ENCODE measurements around the gene PSMA6.
A peak's percentile ranks its signal among the peaks of the same experiment; 100 is the strongest.
"Not testable (repeated sequence)": the region's sequence is repeated elsewhere in the genome, so short reads cannot be mapped to it uniquely, and the experiment has no call there.

PSMA6 gene

GRCh38 chr14:35292051-35292769 is at the start of gene PSMA6:
PSMA6 (plus strand) TSS chr14:35292382; CDS start chr14:35292477, 95 bp downstream.
- in situ Hi-C loops (cut with MboI; ENCODE audit: low pct_unique_long_range_greater_than_20kb, low sequenced_read_pairs) = no loop called here
- DNase-seq = peak; percentile 99

GRCh38 chr14:35242599-35243311 is 49.4 kb upstream of the PSMA6 start:
- in situ Hi-C loops (cut with MboI; ENCODE audit: low pct_unique_long_range_greater_than_20kb, low sequenced_read_pairs) = loop anchor here (25.0 kb wide), 1 partner anchor 170 kb away; the partner anchor contains the start of gene NFKBIA
- no peak for DNase-seq

- in situ Hi-C loops (cut with MboI; ENCODE audit: low pct_unique_long_range_greater_than_20kb, low sequenced_read_pairs) = loop anchor here (25.0 kb wide), 1 partner anchor 168 kb away; the partner anchor contains the start of gene NFKBIA
- no peak for DNase-seq
These were observed 48.2 kb upstream of the PSMA6 start for GRCh38 chr14:35243956-35244355.

- DNase-seq = no peak
- in situ Hi-C loops (cut with MboI; ENCODE audit: low pct_unique_long_range_greater_than_20kb, low sequenced_read_pairs) = loop anchor here (25.0 kb wide), 1 partner anchor 168 kb away; the partner anchor contains the start of gene NFKBIA
These were observed 47.6 kb upstream of the PSMA6 start for GRCh38 chr14:35244542-35244941.

GRCh38 chr14:35245051-35245450 is 47.1 kb upstream of the PSMA6 start:
- in situ Hi-C loops (cut with MboI; ENCODE audit: low pct_unique_long_range_greater_than_20kb, low sequenced_read_pairs) = loop anchor here (25.0 kb wide), 1 partner anchor 167 kb away; the partner anchor contains the start of gene NFKBIA

GRCh38 chr14:35247777-35248475 is 44.3 kb upstream of the PSMA6 start:
- in situ Hi-C loops (cut with MboI; ENCODE audit: low pct_unique_long_range_greater_than_20kb, low sequenced_read_pairs) = loop anchor here (25.0 kb wide), 1 partner anchor 164 kb away; the partner anchor contains the start of gene NFKBIA
- no peak for DNase-seq

More at GRCh38 chr14:35245051-35245450, 47.1 kb upstream of the PSMA6 start:
- DNase-seq = no peak

- in situ Hi-C loops (cut with MboI; ENCODE audit: low pct_unique_long_range_greater_than_20kb, low sequenced_read_pairs) = loop anchor here (25.0 kb wide), 1 partner anchor 164 kb away; the partner anchor contains the start of gene NFKBIA
- DNase-seq = no peak
These were observed 43.8 kb upstream of the PSMA6 start for GRCh38 chr14:35248476-35248788.

- in situ Hi-C loops (cut with MboI; ENCODE audit: low pct_unique_long_range_greater_than_20kb, low sequenced_read_pairs) = no loop called here
- DNase-seq = peak; percentile 58
These were observed 41.9 kb upstream of the PSMA6 start for GRCh38 chr14:35250319-35250718.

GRCh38 chr14:35252451-35252868 is 39.7 kb upstream of the PSMA6 start:
- in situ Hi-C loops (cut with MboI; ENCODE audit: low pct_unique_long_range_greater_than_20kb, low sequenced_read_pairs) = no loop called here
- DNase-seq = no peak

GRCh38 chr14:35253056-35253455 is 39.1 kb upstream of the PSMA6 start:
- DNase-seq; in situ Hi-C loops (cut with MboI; ENCODE audit: low pct_unique_long_range_greater_than_20kb, low sequenced_read_pairs): not testable (repeated sequence)

- DNase-seq; in situ Hi-C loops (cut with MboI; ENCODE audit: low pct_unique_long_range_greater_than_20kb, low sequenced_read_pairs): not testable (repeated sequence)
These were observed 38.1 kb upstream of the PSMA6 start for GRCh38 chr14:35254034-35254622.

- in situ Hi-C loops (cut with MboI; ENCODE audit: low pct_unique_long_range_greater_than_20kb, low sequenced_read_pairs) = no loop called here
- DNase-seq = peak; percentile 49
These were observed 37.4 kb upstream of the PSMA6 start for GRCh38 chr14:35254736-35255135.

GRCh38 chr14:35255711-35256110 is 36.5 kb upstream of the PSMA6 start:
- in situ Hi-C loops (cut with MboI; ENCODE audit: low pct_unique_long_range_greater_than_20kb, low sequenced_read_pairs) = no loop called here

GRCh38 chr14:35257809-35258208 is 34.4 kb upstream of the PSMA6 start:
- in situ Hi-C loops (cut with MboI; ENCODE audit: low pct_unique_long_range_greater_than_20kb, low sequenced_read_pairs) = no loop called here
- no peak for DNase-seq

More at GRCh38 chr14:35255711-35256110, 36.5 kb upstream of the PSMA6 start:
- DNase-seq = no peak

GRCh38 chr14:35258420-35258819 is 33.8 kb upstream of the PSMA6 start:
- DNase-seq = no peak
- in situ Hi-C loops (cut with MboI; ENCODE audit: low pct_unique_long_range_greater_than_20kb, low sequenced_read_pairs) = no loop called here

- in situ Hi-C loops (cut with MboI; ENCODE audit: low pct_unique_long_range_greater_than_20kb, low sequenced_read_pairs) = no loop called here
- DNase-seq = no peak
These were observed 30.4 kb upstream of the PSMA6 start for GRCh38 chr14:35261774-35262173.

GRCh38 chr14:35262436-35262835 is 29.7 kb upstream of the PSMA6 start:
- no peak for DNase-seq
- in situ Hi-C loops (cut with MboI; ENCODE audit: low pct_unique_long_range_greater_than_20kb, low sequenced_read_pairs) = no loop called here

- in situ Hi-C loops (cut with MboI; ENCODE audit: low pct_unique_long_range_greater_than_20kb, low sequenced_read_pairs) = no loop called here
These were observed 23.2 kb upstream of the PSMA6 start for GRCh38 chr14:35268946-35269345.

GRCh38 chr14:35274805-35275204 is 17.4 kb upstream of the PSMA6 start:
- in situ Hi-C loops (cut with MboI; ENCODE audit: low pct_unique_long_range_greater_than_20kb, low sequenced_read_pairs) = no loop called here
- DNase-seq = no peak

More at GRCh38 chr14:35268946-35269345, 23.2 kb upstream of the PSMA6 start:
- DNase-seq = no peak

Data from KBM-7 (cell line).